GM13977 (cell line): ENCODE data around the gene PTPRA.

Experiments used
- DNase-seq: peaks from one replicate; pipeline ENCODE4 v3.0.0; 2012; ENCODE audit warnings: low spot score
- in situ Hi-C: fragments of 300-500 bp; cut with MboI; formaldehyde crosslinking; loops from one replicate; pipeline ENCODE4 v1.12.0; 2022; ENCODE audit warnings: low sequenced_read_pairs, low pct_unique_long_range_greater_than_20kb, mixed read lengths, inconsistent platforms; ENCODE audit not compliant: unreplicated experiment
- TF ChIP-seq, protein P1 (sequence below): IDR thresholded peaks from 2 replicates; pipeline ENCODE4 v1.5.1; 2012; ENCODE audit warnings: mild to moderate bottlenecking, control low read depth; ENCODE audit not compliant: insufficient read depth; ENCODE audit errors: extremely low read depth, missing control alignments

The PTPRA gene

DNA sequence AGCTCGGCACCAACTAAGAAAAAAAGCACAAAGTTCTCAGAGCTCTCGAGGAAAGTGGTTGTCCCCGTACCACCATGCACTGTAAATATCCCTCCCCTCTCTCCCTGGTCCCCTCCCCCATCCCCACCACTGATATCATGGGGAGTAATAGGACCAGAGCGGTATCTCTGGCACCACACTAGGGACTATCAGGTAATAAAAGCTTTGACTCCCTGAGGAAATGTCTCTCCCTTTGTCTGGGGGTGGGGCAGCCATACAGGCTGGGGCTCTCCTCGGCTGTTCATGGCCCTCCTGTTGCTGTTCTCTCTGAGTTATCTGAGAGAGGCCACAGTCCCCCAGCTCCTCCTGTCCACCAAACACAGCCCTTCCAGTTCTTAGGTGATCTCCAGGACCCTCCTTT is 165.2 kb downstream of the PTPRA start:
- no peak for DNase-seq
- TF ChIP-seq, protein P1, sequence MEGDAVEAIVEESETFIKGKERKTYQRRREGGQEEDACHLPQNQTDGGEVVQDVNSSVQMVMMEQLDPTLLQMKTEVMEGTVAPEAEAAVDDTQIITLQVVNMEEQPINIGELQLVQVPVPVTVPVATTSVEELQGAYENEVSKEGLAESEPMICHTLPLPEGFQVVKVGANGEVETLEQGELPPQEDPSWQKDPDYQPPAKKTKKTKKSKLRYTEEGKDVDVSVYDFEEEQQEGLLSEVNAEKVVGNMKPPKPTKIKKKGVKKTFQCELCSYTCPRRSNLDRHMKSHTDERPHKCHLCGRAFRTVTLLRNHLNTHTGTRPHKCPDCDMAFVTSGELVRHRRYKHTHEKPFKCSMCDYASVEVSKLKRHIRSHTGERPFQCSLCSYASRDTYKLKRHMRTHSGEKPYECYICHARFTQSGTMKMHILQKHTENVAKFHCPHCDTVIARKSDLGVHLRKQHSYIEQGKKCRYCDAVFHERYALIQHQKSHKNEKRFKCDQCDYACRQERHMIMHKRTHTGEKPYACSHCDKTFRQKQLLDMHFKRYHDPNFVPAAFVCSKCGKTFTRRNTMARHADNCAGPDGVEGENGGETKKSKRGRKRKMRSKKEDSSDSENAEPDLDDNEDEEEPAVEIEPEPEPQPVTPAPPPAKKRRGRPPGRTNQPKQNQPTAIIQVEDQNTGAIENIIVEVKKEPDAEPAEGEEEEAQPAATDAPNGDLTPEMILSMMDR = no peak

GRCh38 chr20:3039426-3039825 is 166.1 kb downstream of the PTPRA start:
- TF ChIP-seq, protein P1 = no peak
- DNase-seq = no peak
- in situ Hi-C loops = no loop called here

More for the DNA sequence above, 165.2 kb downstream of the PTPRA start:
- in situ Hi-C loops = no loop called here

- TF ChIP-seq, protein P1 = no peak
- in situ Hi-C loops = no loop called here
- no peak for DNase-seq
These were observed 166.8 kb downstream of the PTPRA start for GRCh38 chr20:3040086-3040485.

DNA sequence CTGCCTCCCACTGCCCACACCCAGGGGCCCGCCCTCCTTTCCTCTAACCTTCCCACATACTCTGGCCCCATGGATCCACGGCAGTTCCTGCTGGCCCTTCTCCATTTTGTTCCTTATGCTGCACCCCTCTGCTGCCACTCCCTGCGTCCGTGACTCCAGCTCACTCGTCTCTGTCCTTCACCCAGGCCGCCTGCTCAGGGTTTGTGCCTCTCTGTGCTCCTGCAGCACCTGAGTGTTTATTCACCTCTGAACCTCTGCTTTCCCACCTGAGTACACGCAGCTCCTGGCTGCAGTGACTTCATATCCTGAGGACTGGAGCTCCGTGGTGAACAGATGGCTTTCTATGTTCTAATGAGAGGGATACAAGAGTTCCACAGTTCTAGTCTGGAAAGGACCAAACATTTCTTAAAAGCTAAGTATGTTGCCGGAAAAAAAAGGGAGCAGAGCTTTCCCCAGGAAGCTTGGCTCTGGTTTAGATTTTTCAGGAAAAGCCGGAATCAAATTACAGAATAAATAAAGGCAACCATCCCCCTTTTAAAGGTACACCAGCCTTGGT is 168.7 kb downstream of the PTPRA start:
- DNase-seq = no peak
- in situ Hi-C loops = no loop called here
- TF ChIP-seq, protein P1 = no peak

DNA sequence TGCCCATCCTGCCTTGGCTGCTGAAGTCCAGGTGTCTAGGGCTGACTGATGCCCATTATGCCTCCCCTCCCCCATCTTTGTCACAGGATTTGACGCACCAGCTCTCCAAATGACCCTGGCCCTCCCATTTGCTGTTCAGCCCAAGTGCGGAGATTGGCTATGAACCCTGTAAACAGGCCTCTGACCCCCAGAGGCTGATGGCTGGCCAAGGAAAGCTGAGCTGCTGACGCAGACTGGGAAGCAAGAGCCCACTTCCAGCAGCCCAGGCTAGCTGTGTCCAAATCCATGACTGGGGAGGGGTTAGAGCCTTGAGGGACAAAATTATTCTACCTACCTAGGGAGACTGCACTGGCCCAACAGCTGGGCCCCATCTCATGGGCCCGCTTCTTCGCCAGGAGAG is 169.3 kb downstream of the PTPRA start:
- TF ChIP-seq, protein P1 = no peak
- in situ Hi-C loops = no loop called here
- DNase-seq = no peak

DNA sequence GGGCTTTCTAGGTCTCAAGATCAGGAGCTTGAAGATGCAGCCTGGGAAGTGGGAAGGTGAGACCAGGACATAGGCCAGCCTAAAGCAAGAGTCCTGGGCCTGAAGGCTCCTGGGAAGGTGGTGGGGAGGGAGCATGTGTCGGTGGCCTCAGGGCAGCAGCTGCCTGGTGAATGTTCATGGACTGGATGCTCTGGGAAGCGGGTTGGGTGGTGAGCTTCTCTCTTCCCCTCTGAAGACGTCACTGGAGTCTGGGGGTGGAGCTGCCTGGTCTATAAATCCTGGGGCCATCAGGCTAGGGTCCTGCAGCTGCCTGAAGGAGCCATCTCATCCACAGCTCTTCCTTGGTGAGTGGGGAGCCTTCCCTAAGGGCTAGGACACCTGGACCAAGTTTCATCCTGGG is 170.0 kb downstream of the PTPRA start, which contains the start of gene GNRH2:
Gene GNRH2 (plus strand): TSS at position 301 of the 400 bp plus-strand sequence. CDS start 793 bp downstream, outside the sequence.
- DNase-seq = no peak
- TF ChIP-seq, protein P1 = no peak
- in situ Hi-C loops = no loop called here
